CD1c-positive myeloid dendritic cell (primary cell): ENCODE results near the gene PRKD3.
A peak's percentile ranks its signal among the peaks of the same experiment; 100 is the strongest.

ENCODE experiments used
- DNase-seq: peaks from one replicate; pipeline ENCODE4 v3.0.0-alpha.2; 2016; ENCODE audit errors: extremely low spot score

PRKD3 gene

GRCh38 chr2:37343537-37344434, 19.2 kb upstream of the PRKD3 start:
- DNase-seq = peak; percentile 87

DNA sequence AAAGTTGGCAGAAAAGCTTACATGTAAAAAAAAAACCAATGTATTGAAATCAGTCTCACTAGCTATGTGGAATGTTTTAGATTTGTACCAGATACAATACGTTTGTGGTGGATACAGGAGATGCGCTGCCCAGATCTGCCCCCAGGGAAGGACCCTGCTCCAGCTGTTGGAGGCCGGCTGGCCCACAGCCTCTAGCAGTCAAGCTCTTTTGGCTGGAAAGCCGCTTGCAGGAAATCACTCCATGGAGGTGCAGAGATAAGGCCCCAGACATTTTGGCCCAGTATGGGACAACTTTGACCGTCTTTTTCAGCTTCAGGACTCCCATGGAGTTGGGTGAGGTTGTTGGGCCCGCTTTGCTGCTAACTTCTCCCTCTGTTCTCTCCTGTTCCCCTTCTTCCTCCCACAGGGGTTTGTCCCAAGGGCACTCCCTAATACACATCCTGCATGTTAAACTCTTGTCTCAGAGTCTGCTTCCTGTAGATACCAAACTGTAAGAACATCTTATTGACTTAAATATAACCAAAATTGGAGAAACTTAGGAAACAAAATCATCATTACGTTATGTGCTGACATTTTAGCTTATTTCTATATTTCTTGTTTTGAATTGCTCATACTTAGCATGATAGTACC, 18.1 kb upstream of the PRKD3 start:
- peak; percentile 34 for DNase-seq

DNA sequence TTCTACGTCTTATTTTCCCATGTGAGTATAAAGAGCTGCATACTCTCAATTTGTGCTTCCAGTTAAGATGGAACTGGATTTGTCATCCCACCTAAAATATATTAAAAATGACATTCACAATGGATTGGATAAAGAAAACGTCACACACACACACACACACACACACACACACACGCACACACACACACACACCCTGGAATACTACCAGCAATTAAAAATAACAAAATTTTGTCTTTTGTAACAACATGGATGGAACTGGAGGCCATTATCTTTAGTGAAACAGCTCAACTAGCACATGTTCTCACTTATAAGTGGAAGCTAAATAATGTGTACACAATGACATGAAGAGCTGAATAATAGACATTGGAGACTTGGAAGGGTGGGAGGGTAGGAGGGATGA, 16.0 kb upstream of the PRKD3 start:
- no peak for DNase-seq

DNA sequence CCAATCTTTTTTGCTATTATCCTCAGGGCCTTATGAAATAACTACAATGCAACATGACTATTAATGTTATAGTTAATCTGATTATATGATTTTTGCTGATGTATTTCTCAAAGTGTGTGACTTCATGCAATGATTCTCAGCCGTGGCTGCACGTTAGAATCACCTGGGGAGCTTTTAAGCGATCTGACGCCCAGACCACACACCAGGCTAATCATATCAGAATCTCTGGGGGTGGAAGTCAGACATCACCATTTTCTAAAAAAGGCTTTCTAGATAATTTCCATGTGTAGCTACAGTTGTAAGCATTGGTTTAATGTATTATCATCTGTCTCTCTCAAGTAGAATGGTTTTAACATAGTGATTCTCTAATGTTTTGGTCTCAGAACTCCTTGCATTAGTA, 14.3 kb upstream of the PRKD3 start:
- no peak for DNase-seq

GRCh38 chr2:37337620-37338280, 13.1 kb upstream of the PRKD3 start:
- DNase-seq = no peak

DNA sequence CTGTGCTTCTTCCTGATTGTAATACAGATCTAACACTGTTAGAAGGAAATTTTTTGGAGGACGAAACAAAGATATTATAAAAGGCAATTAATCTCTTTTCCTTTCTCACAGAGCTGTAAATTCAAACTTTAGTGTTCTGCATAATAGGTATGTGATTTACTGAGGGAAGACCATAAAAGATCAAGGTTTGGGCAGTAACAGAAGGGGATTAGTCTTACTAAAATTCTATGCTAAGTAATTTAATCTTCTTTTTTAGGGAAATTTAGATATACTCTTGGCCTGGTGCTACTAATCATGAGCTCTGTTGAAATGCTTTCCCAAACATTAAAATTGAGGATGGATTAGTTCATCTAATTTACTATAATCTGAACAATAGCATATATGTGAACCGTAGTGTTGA, 11.0 kb upstream of the PRKD3 start:
- DNase-seq = no peak

GRCh38 chr2:37333256-37333655, 8.6 kb upstream of the PRKD3 start:
- no peak for DNase-seq

GRCh38 chr2:37332560-37332959, 7.9 kb upstream of the PRKD3 start:
- DNase-seq = no peak

DNA sequence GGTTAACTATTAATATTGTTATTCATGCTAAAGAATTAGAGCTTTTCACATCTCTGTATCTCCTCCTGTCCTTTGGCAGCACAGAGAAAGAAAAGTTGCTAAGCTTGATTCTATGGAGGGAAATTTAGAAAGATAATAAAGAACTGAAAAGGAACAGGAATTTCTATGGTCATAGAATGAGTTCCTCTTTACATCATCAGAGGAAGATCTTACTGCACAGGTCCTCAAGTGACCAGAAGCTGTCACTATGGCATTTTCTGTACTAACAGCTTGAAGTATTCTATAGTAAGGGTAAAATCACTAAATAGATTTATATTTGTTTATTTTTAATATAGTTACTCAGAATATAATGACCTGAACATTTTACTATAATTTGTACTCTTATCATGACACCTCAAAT, 6.0 kb upstream of the PRKD3 start:
- peak; percentile 54 for DNase-seq

DNA sequence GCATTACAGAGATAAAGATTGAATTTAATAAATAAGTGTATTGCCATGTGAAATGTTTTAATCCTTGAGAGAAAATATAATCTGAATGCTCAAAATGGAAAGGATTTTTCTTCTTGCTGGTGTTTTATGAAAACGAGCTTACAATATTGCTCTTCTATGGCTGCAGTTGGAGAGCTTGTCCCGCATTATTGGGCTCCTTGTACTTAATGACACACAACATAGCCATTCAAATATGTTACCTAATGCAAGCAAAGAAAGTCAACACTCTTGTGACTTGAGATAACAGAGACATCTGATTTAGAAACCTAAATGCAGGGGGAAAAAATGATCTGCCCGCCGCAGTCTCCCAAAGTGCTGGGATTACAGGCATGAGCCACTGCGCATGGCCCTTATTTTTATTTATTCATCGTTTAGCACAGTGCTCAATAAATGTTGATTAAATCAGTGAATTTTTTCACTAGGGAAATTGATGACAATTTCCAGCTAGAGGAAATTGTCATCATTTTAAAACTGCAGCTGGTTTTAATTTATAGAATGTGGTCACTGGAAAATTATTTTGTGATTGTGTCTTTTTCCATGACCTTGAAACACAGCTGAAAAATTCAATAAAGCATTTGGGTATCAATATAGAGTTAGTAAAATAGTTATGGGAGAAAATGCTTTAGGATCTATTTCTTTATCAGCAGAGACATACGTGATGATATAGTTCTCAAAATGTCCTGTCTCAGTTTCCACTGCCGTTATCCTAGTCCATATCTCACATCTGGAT, 2.4 kb upstream of the PRKD3 start:
- DNase-seq = no peak

DNA sequence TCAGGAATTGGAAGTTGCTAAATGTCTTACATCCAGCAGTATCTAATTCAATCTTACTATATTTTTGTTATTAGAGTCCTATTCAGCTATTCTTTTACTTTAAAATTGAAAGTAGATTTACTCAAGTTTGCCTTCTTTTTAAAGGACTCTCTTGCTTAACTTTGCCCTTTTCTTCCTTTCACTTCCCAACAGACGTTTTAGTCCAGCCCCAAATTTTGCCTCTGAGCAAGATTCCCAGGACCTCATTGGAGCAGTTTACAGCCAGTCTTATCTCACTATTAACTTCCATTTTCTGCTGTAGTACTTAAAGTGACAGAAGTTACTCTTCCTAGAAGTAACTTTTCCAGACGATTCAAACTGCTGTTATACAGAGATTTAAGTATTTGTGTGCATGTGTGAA, 1.7 kb upstream of the PRKD3 start:
- peak; percentile 89 for DNase-seq

GRCh38 chr2:37325625-37326071, 1.0 kb upstream of the PRKD3 start:
- DNase-seq = no peak

DNA sequence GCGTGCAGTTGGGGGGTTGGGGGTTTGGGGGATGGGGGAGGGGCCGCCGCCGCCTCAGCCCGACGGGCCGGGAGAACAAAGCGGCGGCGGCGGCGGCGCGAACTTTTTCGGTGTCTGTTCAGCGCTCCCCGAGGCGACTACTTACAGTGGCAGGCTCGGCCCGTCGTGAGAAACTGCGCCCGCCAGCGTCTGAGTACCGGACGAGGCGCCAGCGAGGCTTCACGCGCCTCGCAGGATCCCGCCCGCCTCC, 172 bp downstream of the PRKD3 start:
- DNase-seq = no peak

- peak; percentile 38 for DNase-seq
These were observed 675 bp downstream of the PRKD3 start for GRCh38 chr2:37323781-37324535.

DNA sequence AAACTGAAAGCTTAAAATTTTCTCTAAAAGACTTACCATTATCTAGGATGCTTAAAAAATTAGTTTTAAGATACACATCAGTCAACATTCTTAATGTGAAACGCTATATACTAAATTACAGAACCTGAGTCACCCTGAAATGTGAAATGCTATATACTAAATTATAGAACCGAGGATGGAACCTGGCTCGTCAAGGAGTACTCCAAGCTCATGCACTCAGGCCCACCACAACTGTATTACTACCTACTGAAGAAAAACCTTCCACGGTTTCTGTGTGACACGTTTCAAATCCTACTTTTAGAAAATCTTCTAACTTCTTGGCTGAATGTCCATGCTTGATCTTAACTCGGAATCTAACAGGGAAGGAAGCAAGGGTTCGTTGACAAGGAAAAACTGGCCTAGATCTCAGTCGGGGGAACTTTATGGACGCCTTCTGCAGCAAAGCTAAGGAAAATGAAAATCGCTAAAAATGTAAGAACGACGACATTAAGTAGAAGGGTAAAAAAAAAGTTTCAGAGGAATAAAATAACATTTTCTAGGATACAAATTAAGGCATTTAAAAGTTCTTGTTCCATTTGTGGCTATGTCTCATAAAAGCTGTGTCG, 1.4 kb downstream of the PRKD3 start:
- no peak for DNase-seq

GRCh38 chr2:37322368-37322767, 2.3 kb downstream of the PRKD3 start:
- DNase-seq = no peak

- peak; percentile 32 for DNase-seq
These were observed 3.5 kb downstream of the PRKD3 start for GRCh38 chr2:37321029-37321682.

DNA sequence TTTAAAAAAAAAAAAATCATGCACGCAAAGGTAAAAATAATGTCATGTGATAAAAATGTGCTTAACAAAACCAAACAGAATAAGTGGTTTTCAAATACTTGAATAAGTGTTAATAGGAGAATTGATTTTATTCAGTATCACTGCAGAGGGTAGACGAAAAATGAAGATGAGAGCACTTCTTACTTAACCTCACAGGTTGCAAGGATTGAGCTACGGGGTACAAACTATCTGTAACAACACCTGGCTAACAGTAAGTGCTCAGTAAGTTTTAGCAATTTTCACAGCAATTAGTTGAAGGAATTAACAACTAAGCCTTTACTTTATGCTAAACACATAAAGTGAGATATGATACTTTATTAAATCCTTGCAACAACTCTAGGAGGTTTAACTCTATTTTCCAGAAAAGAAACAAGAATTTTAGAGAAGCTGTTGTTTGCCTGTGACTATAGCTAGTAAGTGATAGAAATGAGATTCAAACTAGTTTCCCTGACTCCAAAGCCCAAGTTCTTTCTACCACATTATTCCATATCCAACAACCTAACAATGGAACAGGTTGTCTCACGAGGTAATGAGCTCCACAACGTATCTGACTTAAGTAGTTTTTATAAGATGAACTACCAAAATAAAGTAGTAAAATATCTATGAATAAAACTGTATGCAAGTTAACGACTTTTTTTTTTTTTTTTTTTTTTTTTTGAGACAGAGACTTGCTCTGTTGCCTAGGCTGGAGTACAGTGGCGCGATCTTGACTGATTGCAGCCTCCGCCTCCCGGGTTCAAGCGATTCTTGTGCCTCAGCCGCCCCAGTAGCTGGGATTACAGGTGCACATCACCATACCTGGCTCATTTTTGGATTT, 4.7 kb downstream of the PRKD3 start:
- DNase-seq = no peak

DNA sequence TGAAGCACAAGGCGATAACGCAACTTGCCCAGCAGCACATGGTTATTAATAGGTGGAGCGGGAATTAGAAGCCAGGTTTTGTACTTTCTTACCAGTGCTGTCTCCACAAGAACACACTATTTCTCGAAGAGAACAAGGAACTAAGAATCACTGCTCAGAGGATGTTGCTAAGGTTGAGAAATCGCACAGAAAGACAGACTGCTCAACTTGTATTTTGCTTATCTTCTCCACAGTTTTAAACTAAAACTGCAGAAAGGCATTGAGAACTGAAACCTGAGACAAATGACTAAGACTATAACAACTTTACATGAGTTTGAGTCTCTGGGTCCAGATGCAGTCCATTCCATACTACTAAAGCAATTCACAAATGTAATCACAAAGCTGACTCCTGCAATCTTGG, 6.2 kb downstream of the PRKD3 start:
- DNase-seq = peak; percentile 70

GRCh38 chr2:37317746-37318145, 6.9 kb downstream of the PRKD3 start:
- no peak for DNase-seq
